IPS-15b (cell line): Measurements from ENCODE around the gene HCRTR2.

Experiments used
- H3K27me3 ChIP-seq: one replicate; pipeline ENCODE4 v1.6.1; 2013; ENCODE audit warnings: low read length; ENCODE audit not compliant: control insufficient read depth, insufficient read depth
- H3K36me3 ChIP-seq: one replicate; pipeline ENCODE4 v1.6.1; 2013; ENCODE audit warnings: low read length; ENCODE audit not compliant: control insufficient read depth, insufficient read depth
- H3K4me1 ChIP-seq: one replicate; pipeline ENCODE4 v1.6.1; 2013; ENCODE audit warnings: mild to moderate bottlenecking, low read length; ENCODE audit not compliant: control insufficient read depth, insufficient read depth
- H3K4me3 ChIP-seq: one replicate; pipeline ENCODE4 v1.5.1; 2013; ENCODE audit warnings: low read depth, low read length
- H3K9ac ChIP-seq: one replicate; pipeline ENCODE4 v1.6.1; 2013; ENCODE audit warnings: low read depth, mild to moderate bottlenecking, low read length
- H3K9me3 ChIP-seq: one replicate; pipeline ENCODE4 v1.6.1; 2013; ENCODE audit warnings: mild to moderate bottlenecking, low read length; ENCODE audit not compliant: control insufficient read depth, insufficient read depth

HCRTR2 gene

DNA sequence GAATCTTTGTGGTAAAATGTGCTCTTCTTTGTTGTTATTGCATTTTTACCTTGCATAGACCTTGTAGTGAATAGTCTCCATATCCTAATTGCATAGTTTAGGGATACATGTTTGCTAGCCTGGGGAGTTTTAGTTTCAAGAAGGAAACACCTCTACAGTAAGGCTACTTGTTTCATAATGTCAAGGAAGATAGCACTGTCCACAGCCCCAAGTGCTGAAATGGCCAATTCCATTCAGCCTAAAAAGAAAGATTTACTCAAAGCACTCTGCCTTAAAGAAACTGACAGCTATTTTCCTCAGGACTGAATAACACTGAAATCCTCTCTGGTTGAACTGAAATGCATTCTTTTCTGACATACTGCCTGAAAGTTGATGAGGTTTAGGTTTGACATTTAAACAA is 2.6 kb downstream of the HCRTR2 start:
- Histone ChIP-seq H3K4me1 (no peaks in the 10 kb centered on the region), H3K36me3 (no peaks in the 10 kb centered on the region), H3K9ac (no peak overlapping the region), H3K27me3 (peaks cover 33% of the 10 kb centered on the region), H3K9me3 (no peaks in the 10 kb centered on the region), H3K4me3 (no peak overlapping the region)

GRCh38 chr6:55180258-55180657 is 5.9 kb downstream of the HCRTR2 start:
- Histone ChIP-seq H3K27me3 (peaks cover 8% of the 10 kb centered on the region), H3K4me1 (no peaks in the 10 kb centered on the region), H3K4me3 (no peak overlapping the region), H3K9me3 (no peaks in the 10 kb centered on the region), H3K9ac (no peak overlapping the region), H3K36me3 (no peaks in the 10 kb centered on the region)

DNA sequence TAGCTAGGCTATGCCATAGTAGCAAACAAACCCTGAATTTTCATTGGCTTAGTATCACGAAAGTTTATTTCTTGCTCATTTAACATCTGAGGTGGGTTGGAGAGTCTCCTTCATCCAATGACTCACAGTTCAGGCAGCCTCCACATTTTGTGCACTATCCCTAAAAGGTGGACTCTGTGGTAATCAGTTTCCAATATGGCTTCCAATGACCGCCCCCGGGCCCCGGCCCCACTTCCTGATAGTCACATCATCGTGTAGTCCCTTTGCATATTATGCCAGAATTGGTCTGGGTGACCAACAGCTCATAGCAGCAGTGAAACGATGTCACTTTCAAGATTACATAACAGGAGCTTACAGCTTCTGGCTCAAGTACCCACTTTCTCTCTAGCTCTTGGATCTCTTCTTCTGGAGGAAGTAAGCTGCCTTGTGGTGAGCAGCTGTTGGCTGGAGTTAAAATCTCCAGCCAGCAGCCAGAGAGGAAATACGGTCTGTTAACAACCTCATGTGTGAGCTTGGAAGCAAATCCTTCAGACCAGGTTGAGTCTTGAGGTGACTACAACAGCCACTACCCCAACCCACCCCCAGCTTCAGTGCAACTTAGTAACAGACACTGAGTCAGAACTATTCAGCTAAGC is 7.8 kb downstream of the HCRTR2 start:
- Histone ChIP-seq H3K27me3 (no peaks in the 10 kb centered on the region), H3K4me3 (no peak overlapping the region), H3K9me3 (no peaks in the 10 kb centered on the region), H3K36me3 (no peaks in the 10 kb centered on the region), H3K9ac (no peak overlapping the region), H3K4me1 (no peaks in the 10 kb centered on the region)

DNA sequence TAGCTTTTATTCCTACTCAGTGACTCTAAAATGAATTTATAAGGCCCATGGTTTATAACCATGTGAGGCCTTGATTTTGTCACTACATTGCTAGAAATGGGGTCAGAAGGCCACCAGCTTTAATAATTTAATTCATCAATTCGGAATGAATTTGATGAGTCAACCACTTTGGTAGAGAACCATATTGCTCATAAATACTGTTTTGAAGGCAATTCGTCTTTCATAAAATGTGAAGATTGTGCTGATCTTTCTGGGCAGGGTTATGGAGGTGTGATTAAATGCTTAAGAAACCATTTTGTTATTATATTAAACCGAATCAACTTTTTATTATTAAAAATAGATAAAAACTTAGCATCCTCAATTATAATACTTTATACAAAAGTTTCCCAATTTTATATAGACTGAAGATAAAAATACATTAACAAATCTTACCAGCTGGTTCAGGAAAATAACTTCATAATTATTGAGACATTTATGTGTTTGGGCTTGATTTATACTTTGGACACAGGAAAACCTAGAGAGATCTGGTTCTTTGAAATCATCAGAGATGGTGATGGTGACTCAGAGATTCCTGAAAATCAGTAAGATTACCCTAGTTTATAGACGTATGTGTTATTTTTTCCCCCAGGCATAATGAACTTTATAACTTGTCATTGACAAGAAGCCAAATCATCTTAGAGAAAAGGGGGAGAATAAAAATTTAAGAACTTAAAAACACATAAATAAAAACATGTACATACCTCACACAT is 10.6 kb downstream of the HCRTR2 start:
- Histone ChIP-seq H3K9ac (no peak overlapping the region), H3K4me1 (no peaks in the 10 kb centered on the region), H3K4me3 (no peak overlapping the region), H3K9me3 (no peaks in the 10 kb centered on the region), H3K36me3 (no peaks in the 10 kb centered on the region), H3K27me3 (no peaks in the 10 kb centered on the region)

GRCh38 chr6:55198715-55199114 is 24.4 kb downstream of the HCRTR2 start:
- Histone ChIP-seq H3K9me3 (no peaks in the 10 kb centered on the region), H3K36me3 (no peaks in the 10 kb centered on the region), H3K4me1 (peaks cover 4% of the 10 kb centered on the region), H3K4me3 (no peak overlapping the region), H3K9ac (no peak overlapping the region), H3K27me3 (no peaks in the 10 kb centered on the region)

- Histone ChIP-seq H3K36me3 (no peaks in the 10 kb centered on the region), H3K27me3 (no peaks in the 10 kb centered on the region), H3K9me3 (no peaks in the 10 kb centered on the region), H3K4me3 (no peak overlapping the region), H3K4me1 (peaks cover 4% of the 10 kb centered on the region), H3K9ac (no peak overlapping the region)
Observed at GRCh38 chr6:55199239-55199638, 24.9 kb downstream of the HCRTR2 start.

- Histone ChIP-seq H3K9me3 (no peaks in the 10 kb centered on the region), H3K4me3 (no peak overlapping the region), H3K27me3 (no peaks in the 10 kb centered on the region), H3K36me3 (no peaks in the 10 kb centered on the region), H3K9ac (no peak overlapping the region), H3K4me1 (no peaks in the 10 kb centered on the region)
Observed at GRCh38 chr6:55208478-55209458, 34.5 kb downstream of the HCRTR2 start.

DNA sequence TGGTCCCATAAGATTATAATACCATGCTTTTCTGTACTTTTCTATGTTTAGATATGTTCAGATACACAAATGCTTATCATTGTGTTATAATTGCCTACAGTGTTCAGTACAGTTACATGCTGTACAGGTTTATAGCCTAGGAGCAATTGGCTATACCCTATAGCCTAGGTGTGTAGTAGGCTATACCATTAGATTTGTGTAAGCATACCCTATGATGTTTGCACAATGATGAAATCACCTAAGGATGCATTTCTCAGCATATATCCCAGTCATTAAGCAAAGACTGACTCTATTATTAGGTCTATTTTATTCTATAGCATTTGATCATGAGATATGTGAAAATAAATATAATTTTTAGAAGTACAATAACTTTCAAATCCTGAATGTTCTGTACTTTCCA is 36.6 kb downstream of the HCRTR2 start:
- no peaks in the 10 kb centered on the region for H3K27me3 ChIP-seq
- peaks cover 4% of the 10 kb centered on the region for H3K9me3 ChIP-seq
- H3K4me1 ChIP-seq, result no peaks in the 10 kb centered on the region
- no peak overlapping the region for H3K9ac ChIP-seq
- H3K36me3 ChIP-seq, result no peaks in the 10 kb centered on the region
- H3K4me3 ChIP-seq, result no peak overlapping the region

- H3K27me3 ChIP-seq, result no peaks in the 10 kb centered on the region
- H3K9ac ChIP-seq, result no peak overlapping the region
- H3K36me3 ChIP-seq, result no peaks in the 10 kb centered on the region
- H3K4me3 ChIP-seq, result no peak overlapping the region
- H3K4me1 ChIP-seq, result no peaks in the 10 kb centered on the region
- H3K9me3 ChIP-seq, result peaks cover 4% of the 10 kb centered on the region
Observed at GRCh38 chr6:55212156-55212555, 37.8 kb downstream of the HCRTR2 start.

DNA sequence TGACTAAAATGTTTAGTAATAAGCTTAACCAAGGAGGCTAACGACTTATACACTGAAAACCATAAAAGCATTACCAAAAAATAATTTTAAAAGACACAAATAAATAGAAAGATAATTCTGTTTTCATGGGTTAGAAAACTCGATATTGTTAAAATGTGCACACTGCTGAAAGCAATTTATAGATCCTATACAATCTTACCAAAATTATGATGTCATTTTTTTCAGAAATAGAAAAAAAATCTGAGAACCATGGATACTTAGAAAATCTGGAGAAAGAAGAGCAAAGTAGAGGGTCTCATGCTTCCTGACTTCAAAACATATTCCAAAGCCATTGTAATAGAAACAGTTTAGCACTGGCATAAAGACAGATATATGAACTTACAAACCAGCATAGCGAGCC is 46.6 kb downstream of the HCRTR2 start:
- H3K9me3 ChIP-seq, result no peaks in the 10 kb centered on the region
- no peaks in the 10 kb centered on the region for H3K36me3 ChIP-seq
- H3K9ac ChIP-seq, result no peak overlapping the region
- no peaks in the 10 kb centered on the region for H3K4me1 ChIP-seq
- H3K4me3 ChIP-seq, result no peak overlapping the region
- H3K27me3 ChIP-seq, result no peaks in the 10 kb centered on the region

GRCh38 chr6:55227862-55228261 is 53.5 kb downstream of the HCRTR2 start:
- Histone ChIP-seq H3K4me1 (no peaks in the 10 kb centered on the region), H3K9ac (no peak overlapping the region), H3K9me3 (no peaks in the 10 kb centered on the region), H3K4me3 (no peak overlapping the region), H3K36me3 (no peaks in the 10 kb centered on the region), H3K27me3 (no peaks in the 10 kb centered on the region)
